Activated T-cell treated with anti-CD3 and anti-CD28 coated beads, Interleukin-2, amount 50 U/mL, for 1 hour (primary cell): ENCODE results near the gene RAB4A.
A peak's percentile ranks its signal among the peaks of the same experiment; 100 is the strongest.

Experiments used
- DNase-seq: peaks from one replicate; pipeline ENCODE4 v3.0.0-alpha.2; 2020

RAB4A gene

GRCh38 chr1:229247871-229248270, 23.0 kb upstream of the RAB4A start:
- no peak for DNase-seq

GRCh38 chr1:229248821-229249817, 21.8 kb upstream of the RAB4A start:
- no peak for DNase-seq

- no peak for DNase-seq
Measured at GRCh38 chr1:229249854-229250644, 20.9 kb upstream of the RAB4A start.

GRCh38 chr1:229251185-229251584, 19.7 kb upstream of the RAB4A start:
- no peak for DNase-seq

- no peak for DNase-seq
Measured at GRCh38 chr1:229252228-229252984, 18.5 kb upstream of the RAB4A start.

- no peak for DNase-seq
Measured at GRCh38 chr1:229253151-229253974, 17.5 kb upstream of the RAB4A start.

GRCh38 chr1:229254910-229255541, 15.9 kb upstream of the RAB4A start:
- no peak for DNase-seq

GRCh38 chr1:229258031-229258756, 12.7 kb upstream of the RAB4A start:
- DNase-seq, result peak; percentile 51

GRCh38 chr1:229258757-229259060, 12.2 kb upstream of the RAB4A start:
- no peak for DNase-seq

- no peak for DNase-seq
Measured at GRCh38 chr1:229260297-229260696, 10.6 kb upstream of the RAB4A start.

GRCh38 chr1:229262239-229262638, 8.7 kb upstream of the RAB4A start:
- no peak for DNase-seq

- DNase-seq, result no peak
Measured at GRCh38 chr1:229263254-229263653, 7.7 kb upstream of the RAB4A start.

GRCh38 chr1:229264068-229264467, 6.8 kb upstream of the RAB4A start:
- no peak for DNase-seq

- no peak for DNase-seq
Measured at GRCh38 chr1:229264487-229264886, 6.4 kb upstream of the RAB4A start.

GRCh38 chr1:229266274-229266673, 4.6 kb upstream of the RAB4A start:
- DNase-seq, result no peak

- DNase-seq, result no peak
Measured at GRCh38 chr1:229266832-229267500, 3.9 kb upstream of the RAB4A start.

GRCh38 chr1:229268505-229268904, 2.4 kb upstream of the RAB4A start:
- no peak for DNase-seq

GRCh38 chr1:229271448-229272159, 693 bp downstream of the RAB4A start:
- DNase-seq, result peak; percentile 56
